HG03457 (cell line): Measurements from ENCODE around the gene FOXD4L5.
"Not testable (repeated sequence)": the region's sequence is repeated elsewhere in the genome, so short reads cannot be mapped to it uniquely, and the experiment has no call there.

Experiments
- ATAC-seq: cut with Tn5 transposase; IDR thresholded peaks from one replicate; pipeline ENCODE4 v1.9.1; 2021; ENCODE audit warnings: moderate number of reproducible peaks; ENCODE audit not compliant: unreplicated experiment

Gene FOXD4L5

DNA sequence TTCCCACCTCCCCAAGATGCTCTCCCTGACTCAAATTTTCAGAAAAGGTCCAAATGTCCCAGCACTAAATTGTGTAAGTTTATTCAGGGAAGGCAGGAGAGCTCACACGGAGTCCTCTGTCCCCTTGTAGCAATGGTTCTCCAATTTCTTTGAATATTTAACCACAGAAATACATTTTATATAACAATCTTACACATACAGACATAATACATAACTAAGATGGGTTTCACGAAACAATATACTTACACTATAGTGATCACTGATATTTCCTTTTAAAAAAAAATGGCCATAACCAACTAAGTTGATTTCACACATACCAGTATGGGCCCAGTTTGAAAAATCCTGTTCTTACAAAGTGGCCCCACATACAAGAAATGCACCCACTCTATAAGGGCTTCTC lies at the start of gene FOXD4L5:
FOXD4L5 (minus strand) TSS at position 101 of the 400 bp plus-strand sequence. CDS start 832 bp downstream, outside the sequence.
- not testable (repeated sequence) for ATAC-seq

DNA sequence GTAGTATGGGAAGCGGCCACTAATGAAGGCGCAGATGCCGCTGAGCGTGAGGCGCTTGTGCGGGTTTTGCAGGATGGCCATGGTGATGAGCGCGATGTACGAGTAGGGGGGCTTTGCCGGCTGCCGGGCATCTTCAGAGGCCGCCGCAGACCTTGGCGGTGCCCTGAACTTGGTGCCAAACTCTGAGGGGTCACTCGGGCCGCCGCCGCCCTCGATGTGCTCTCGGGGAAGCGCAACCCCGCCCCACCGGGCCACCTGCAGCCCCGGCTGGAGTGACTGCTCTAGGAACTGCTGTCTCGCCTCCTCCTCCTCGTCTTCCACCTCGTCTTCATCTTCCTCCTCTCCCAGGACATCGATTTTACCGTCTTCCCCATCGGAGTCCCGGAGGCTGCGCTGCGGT lies 1.1 kb downstream of the FOXD4L5 start:
- ATAC-seq, result not testable (repeated sequence)

DNA sequence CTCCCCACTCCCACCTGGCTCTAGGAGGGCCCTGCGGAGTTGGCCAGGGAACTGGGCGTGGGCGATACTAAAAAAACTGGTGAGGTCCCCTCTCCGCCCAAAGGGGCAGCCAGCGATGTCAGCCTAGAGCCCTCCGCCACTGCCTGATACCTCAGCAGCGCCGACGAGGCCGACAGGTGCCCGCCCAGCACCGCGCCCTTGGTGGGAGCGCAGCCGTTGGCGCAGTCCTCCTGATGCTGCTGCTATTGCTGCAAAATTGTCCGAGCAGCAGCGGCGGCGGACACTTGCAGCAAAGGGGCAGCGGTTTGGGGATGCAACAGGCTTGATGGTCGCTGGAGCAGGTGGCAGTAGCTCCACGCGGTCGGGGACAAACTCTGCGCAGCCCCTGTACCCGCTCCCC lies 2.0 kb downstream of the FOXD4L5 start:
- not testable (repeated sequence) for ATAC-seq
